Right renal pelvis (tissue), 4 donors: Measurements from ENCODE around the gene ELF2. TPM values are rescaled to one million over a fixed set of nuclear protein-coding genes. Genes with fewer than 3 reads are reported as not detected.
"Not testable (repeated sequence)": the region's sequence is repeated elsewhere in the genome, so short reads cannot be mapped to it uniquely, and the experiment has no call there.

Source experiments
- DNase-seq, 4 donors: peaks; one replicate each; pipeline ENCODE4 v3.0.0-alpha.2; 2013; ENCODE audit warnings: low read depth in 4 of 4, low spot score in 3 of 4, missing footprints in 1 of 4
- polyA plus RNA-seq, 4 donors: library from polyadenylated mRNA; unstranded; fragments of 120-200 nt; gene quantifications; one replicate each; pipeline ENCODE4 v1.2.1, GENCODE V29; 2013; ENCODE audit not compliant: insufficient read length in 4 of 4

The ELF2 gene
- polyA plus RNA-seq, 4 donors = 55.4 to 70.7 (median 69.5) TPM

- DNase-seq = no peak
Observed at GRCh38 chr4:139144911-139145551, 32.0 kb downstream of the ELF2 start.

GRCh38 chr4:139144161-139144859, 32.7 kb downstream of the ELF2 start:
- DNase-seq = peak in 2 of 4 donors; percentile 33 to 36

- DNase-seq = no peak
Observed at GRCh38 chr4:139142980-139143379, 34.0 kb downstream of the ELF2 start.

- no peak for DNase-seq
Observed at GRCh38 chr4:139142087-139142486, 34.9 kb downstream of the ELF2 start.

- DNase-seq = no peak
Observed at GRCh38 chr4:139137763-139138162, 39.3 kb downstream of the ELF2 start.

- DNase-seq = no peak
Observed at GRCh38 chr4:139134403-139134802, 42.6 kb downstream of the ELF2 start.

- no peak for DNase-seq
Observed at GRCh38 chr4:139131209-139131870, 45.7 kb downstream of the ELF2 start.

GRCh38 chr4:139129206-139129605, 47.8 kb downstream of the ELF2 start:
- no peak for DNase-seq

- DNase-seq = no peak
Observed at GRCh38 chr4:139126898-139127297, 50.1 kb downstream of the ELF2 start.

DNA sequence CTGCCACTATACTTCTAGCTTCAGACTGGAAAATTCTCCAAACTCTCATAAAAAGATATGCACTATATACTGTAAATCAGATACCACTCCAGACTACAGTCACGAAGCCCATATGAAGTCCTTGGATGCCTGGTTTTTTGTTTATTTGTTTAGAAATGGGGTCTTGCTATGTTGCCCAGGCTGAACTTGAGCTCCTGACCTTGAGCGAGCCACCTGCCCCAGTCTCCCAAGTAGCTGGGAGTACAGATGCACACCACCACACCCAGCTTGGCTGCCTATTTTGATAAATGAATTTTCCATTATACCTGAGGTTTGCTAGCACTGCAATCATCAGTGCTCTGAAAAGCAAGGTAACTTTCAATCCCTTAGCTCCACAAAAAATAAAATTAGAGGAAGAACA, 53.1 kb downstream of the ELF2 start:
- DNase-seq = no peak

DNA sequence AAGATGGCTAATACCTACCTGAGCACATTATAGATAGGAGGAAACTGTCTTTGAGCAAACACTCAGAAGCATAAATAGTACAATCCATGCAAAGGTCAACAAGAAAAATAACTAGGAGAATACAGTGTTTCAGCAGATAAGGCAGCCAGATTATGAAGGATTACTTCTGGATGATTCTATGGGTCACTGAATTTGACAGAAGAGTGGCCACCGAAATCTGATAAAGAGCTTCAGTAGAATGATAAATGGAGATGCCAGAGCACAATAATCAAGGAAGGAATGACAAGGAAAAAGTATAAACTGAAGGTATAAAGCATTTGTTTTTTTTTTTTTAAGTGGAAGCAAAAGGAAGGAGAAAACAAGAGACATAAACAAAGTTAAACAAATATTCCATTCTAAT, 58.7 kb downstream of the ELF2 start:
- no peak for DNase-seq

- DNase-seq = no peak
Observed at GRCh38 chr4:139115226-139115625, 61.8 kb downstream of the ELF2 start.

DNA sequence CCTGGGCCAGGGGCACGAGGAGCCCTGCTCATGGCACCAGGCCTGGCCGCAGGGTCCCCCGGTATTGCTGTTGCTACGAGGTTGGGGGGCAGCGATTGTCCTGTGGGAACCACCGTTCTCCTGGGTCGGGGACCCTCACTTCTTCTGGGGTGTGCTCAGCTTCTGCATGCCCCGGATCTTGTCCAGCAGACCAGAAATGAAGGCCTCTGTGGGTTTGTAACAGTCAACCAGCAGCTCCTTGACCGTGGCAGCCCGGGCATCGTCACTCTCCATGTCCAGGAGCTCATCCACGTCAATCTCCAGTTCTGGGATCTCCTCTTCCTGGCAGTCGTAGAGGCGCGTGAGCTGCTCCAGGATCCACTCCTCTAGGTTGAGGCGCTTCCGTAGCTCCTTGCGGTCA, 62.2 kb downstream of the ELF2 start:
- DNase-seq = not testable (repeated sequence)

GRCh38 chr4:139112650-139113049, 64.4 kb downstream of the ELF2 start:
- no peak for DNase-seq

- DNase-seq = no peak
Observed at GRCh38 chr4:139108567-139109128, 68.4 kb downstream of the ELF2 start.

DNA sequence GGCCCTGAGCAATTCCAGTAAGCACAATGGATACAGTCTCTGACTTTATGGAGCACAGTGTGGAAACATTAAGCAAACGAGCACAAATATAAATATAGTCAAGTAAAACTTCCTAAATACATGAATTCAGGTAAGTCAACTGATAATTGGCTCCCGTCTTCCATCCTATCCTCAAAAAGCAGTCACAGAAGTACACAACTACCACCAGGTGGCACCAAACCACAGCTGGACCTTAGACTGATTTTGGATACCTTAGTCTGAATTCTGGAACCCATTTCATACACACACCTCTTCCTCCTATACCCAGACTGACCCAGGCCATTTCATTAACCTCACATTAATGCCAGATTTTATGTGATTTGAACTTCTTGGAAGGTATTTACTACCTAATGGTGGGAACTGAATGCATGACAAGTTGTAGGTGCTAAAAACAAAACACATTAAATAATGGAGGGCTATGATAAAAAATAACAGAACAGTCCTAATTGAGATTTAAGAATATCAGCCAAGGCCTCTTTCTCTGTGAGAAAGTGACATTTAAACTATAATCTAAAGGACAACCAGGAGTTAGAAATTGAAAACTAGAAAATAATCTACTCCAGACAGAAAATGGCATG, 77.5 kb downstream of the ELF2 start:
- peak; percentile 76 to 83 (median 78) for DNase-seq

DNA sequence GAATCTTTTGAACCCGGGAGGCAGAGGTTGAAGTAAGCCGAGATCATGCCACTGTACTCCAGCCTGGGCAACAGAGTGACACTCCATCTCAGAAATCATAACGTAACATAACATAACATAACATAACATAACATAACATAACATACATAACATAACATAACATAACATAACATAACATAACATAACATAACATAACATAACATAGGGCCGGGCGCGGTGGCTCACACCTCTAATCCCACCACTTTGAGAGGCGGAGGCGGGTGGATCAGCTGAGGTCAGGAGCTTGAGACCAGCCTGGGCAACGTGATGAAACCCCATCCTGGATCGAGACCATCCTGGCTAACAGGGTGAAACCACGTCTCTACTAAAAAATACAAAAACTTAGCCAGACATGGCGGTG, 84.7 kb downstream of the ELF2 start:
- DNase-seq = no peak

DNA sequence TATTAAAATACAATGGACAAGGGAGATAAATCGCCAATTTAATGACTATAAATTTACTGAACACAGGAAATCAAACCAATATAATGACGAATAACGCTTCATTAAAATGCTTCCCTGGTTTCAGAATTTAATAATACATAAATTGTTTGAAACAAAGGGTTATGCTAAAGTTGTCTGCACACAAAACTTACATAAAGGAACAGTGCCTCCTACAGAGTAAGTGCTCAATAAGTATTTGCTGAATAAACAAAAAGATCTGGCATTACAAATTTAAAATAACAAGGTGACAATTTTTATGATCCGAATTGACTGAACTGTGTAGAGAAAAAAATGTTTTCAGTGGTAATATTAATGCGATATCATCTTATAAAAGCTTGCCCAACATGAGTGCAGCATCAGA, 91.9 kb downstream of the ELF2 start:
- DNase-seq = no peak

DNA sequence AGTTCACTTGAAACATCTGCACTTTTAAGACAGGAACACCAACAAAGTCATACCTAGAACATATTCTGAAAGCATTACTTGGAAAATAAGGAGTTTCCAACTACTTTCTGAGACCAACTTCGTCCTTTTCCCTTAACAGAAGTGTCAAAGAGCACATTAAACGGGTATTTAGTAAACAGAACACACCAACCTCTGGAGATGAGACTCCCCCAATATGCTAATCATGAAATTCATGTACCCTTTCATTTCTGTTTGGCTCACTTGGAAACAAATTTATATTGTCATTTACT, 92.3 kb downstream of the ELF2 start:
- DNase-seq = no peak

GRCh38 chr4:139083956-139084803, 92.8 kb downstream of the ELF2 start:
- peak; percentile 78 to 80 (median 80) for DNase-seq

DNA sequence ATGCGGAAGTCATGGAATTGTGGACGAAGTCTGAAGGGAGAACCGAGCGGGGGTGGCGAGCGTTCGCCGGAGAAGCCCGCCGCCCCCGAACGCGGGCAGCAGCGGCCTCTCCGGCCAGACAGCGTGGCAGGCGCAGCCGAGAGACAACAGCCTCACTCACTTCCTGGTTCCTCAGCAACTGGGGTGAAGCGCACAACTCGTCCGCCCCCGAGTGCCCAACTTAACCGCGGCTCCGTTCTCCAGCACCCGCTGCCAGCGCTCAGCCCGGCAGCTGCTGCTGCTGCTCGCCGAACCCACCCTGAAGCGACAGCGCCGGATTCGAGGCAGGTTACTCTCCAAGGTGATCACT, 93.4 kb downstream of the ELF2 start:
- DNase-seq = peak in 1 of 4 donors; percentile 38
